ENCODE measurements around the gene SLC13A4. TPM values are rescaled to one million over a fixed set of nuclear protein-coding genes. Genes with fewer than 3 reads are reported as not detected.

SLC13A4 gene
- polyA plus RNA-seq, 1 donor (not counting 4 experiments of a cell fraction or from before 2014, with no cell fraction given) = 0.12 TPM

GRCh38 chr7:135662373-135663114, 65.4 kb downstream of the SLC13A4 start, which contains the start of gene STMP1:
Gene STMP1, plus strand, starts transcription at chr7:135662514.
- Histone ChIP-seq H3K36me3 (ENCODE audit: control insufficient read depth in 2 of 2, extremely low read depth in 1 of 2, insufficient read depth in 2 of 2, low read length in 2 of 2) (no peaks in the 10 kb centered on the region), H3K9ac (ENCODE audit: control insufficient read depth, extremely low read depth, insufficient read depth, low read length) (peak within 1 kb of the TSS; percentile 98), H3K9me3 (ENCODE audit: control insufficient read depth, low read depth, low read length) (no peaks in the 10 kb centered on the region), H3K4me2 (ENCODE audit: control insufficient read depth, extremely low read depth, insufficient read depth, low read depth, low read length) (peak within 1 kb of the TSS; percentile 93), H3K27ac (ENCODE audit: control insufficient read depth, insufficient read depth, low read length) (peak within 1 kb of the TSS; percentile 97), H3K27me3 (ENCODE audit: control insufficient read depth, extremely low read depth, insufficient read depth, low read length) (no peaks in the 10 kb centered on the region), H3K9me1 (ENCODE audit: control insufficient read depth, extremely low read depth, insufficient read depth, low read length) (no peaks in the 10 kb centered on the region), H3K79me2 (ENCODE audit: control insufficient read depth, insufficient read depth, low read length) (peaks cover 50% of the 10 kb centered on the region), H2AFZ (ENCODE audit: control insufficient read depth, low read length) (peak within 1 kb of the TSS; percentile 97), H3K4me3 (ENCODE audit: control insufficient read depth in 2 of 3, extremely low read depth in 1 of 3, insufficient read depth in 2 of 3, low read depth in 1 of 3, low read length in 3 of 3) (peak within 1 kb of the TSS; percentile 93 to 100 (median 98)), H4K20me1 (ENCODE audit: control insufficient read depth, extremely low read depth, insufficient read depth, low read length) (no peaks in the 10 kb centered on the region), H3K4me1 (ENCODE audit: control insufficient read depth, extremely low read depth, insufficient read depth, low read length) (peaks cover 22% of the 10 kb centered on the region)
- DNase-seq (ENCODE audit: low read depth, low spot score) = peak; percentile 81
- FAIRE-seq = peak; percentile 57
- TF ChIP-seq, protein P1, sequence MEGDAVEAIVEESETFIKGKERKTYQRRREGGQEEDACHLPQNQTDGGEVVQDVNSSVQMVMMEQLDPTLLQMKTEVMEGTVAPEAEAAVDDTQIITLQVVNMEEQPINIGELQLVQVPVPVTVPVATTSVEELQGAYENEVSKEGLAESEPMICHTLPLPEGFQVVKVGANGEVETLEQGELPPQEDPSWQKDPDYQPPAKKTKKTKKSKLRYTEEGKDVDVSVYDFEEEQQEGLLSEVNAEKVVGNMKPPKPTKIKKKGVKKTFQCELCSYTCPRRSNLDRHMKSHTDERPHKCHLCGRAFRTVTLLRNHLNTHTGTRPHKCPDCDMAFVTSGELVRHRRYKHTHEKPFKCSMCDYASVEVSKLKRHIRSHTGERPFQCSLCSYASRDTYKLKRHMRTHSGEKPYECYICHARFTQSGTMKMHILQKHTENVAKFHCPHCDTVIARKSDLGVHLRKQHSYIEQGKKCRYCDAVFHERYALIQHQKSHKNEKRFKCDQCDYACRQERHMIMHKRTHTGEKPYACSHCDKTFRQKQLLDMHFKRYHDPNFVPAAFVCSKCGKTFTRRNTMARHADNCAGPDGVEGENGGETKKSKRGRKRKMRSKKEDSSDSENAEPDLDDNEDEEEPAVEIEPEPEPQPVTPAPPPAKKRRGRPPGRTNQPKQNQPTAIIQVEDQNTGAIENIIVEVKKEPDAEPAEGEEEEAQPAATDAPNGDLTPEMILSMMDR (optimal IDR thresholded peaks at IDR 0.05 in 1 of 3, IDR thresholded peaks at IDR 0.05 in 1 of 3, conservative IDR thresholded peaks at IDR 0.05 in 1 of 3; ENCODE audit: extremely low read depth in 1 of 3, insufficient read depth in 2 of 3, low read length in 3 of 3) = peak in 1 of 3 experiments; percentile 81
- no peak for TF ChIP-seq EZH2 (IDR thresholded peaks at IDR 0.05; ENCODE audit: low read length)
- dilution Hi-C loops (cut with MboI; ENCODE audit: extremely low pct_ligation_motif_present, low sequenced_read_pairs) = no loop called here

GRCh38 chr7:135662123-135662372, 65.9 kb downstream of the SLC13A4 start:
- H2AFZ ChIP-seq (ENCODE audit: control insufficient read depth, low read length) = peak overlapping the region; percentile 97
- dilution Hi-C loops (cut with MboI; ENCODE audit: extremely low pct_ligation_motif_present, low sequenced_read_pairs) = no loop called here
- H3K36me3 ChIP-seq (ENCODE audit: control insufficient read depth in 2 of 2, extremely low read depth in 1 of 2, insufficient read depth in 2 of 2, low read length in 2 of 2) = no peaks in the 10 kb centered on the region

More at GRCh38 chr7:135662123-135662372, 65.9 kb downstream of the SLC13A4 start:
- Histone ChIP-seq H3K27me3 (ENCODE audit: control insufficient read depth, extremely low read depth, insufficient read depth, low read length) (no peaks in the 10 kb centered on the region), H3K9ac (ENCODE audit: control insufficient read depth, extremely low read depth, insufficient read depth, low read length) (peak overlapping the region; percentile 98), H3K27ac (ENCODE audit: control insufficient read depth, insufficient read depth, low read length) (peak overlapping the region; percentile 97), H3K9me3 (ENCODE audit: control insufficient read depth, low read depth, low read length) (no peaks in the 10 kb centered on the region), H3K4me1 (ENCODE audit: control insufficient read depth, extremely low read depth, insufficient read depth, low read length) (peaks cover 22% of the 10 kb centered on the region), H3K9me1 (ENCODE audit: control insufficient read depth, extremely low read depth, insufficient read depth, low read length) (no peaks in the 10 kb centered on the region), H3K4me2 (ENCODE audit: control insufficient read depth, extremely low read depth, insufficient read depth, low read depth, low read length) (peak overlapping the region; percentile 93), H3K79me2 (ENCODE audit: control insufficient read depth, insufficient read depth, low read length) (peaks cover 47% of the 10 kb centered on the region), H4K20me1 (ENCODE audit: control insufficient read depth, extremely low read depth, insufficient read depth, low read length) (no peaks in the 10 kb centered on the region), H3K4me3 (ENCODE audit: control insufficient read depth in 2 of 3, extremely low read depth in 1 of 3, insufficient read depth in 2 of 3, low read depth in 1 of 3, low read length in 3 of 3) (peak overlapping the region; percentile 93 to 100 (median 98))
- TF ChIP-seq, protein P1 (optimal IDR thresholded peaks at IDR 0.05 in 1 of 3, IDR thresholded peaks at IDR 0.05 in 1 of 3, conservative IDR thresholded peaks at IDR 0.05 in 1 of 3; ENCODE audit: extremely low read depth in 1 of 3, insufficient read depth in 2 of 3, low read length in 3 of 3) = peak in 1 of 3 experiments; percentile 82
- TF ChIP-seq EZH2 (IDR thresholded peaks at IDR 0.05; ENCODE audit: low read length) = no peak
- no peak for DNase-seq (ENCODE audit: low read depth, low spot score)
- FAIRE-seq = no peak

Measured in keratinocyte (primary cell).